ENCODE results near the gene TP53I3. TPM values are rescaled to one million over a fixed set of nuclear protein-coding genes. Genes with fewer than 3 reads are reported as not detected.

TP53I3 gene
- total RNA-seq, 4 donors from 2014 or later: 83.2 to 257 (median 128) TPM

DNA sequence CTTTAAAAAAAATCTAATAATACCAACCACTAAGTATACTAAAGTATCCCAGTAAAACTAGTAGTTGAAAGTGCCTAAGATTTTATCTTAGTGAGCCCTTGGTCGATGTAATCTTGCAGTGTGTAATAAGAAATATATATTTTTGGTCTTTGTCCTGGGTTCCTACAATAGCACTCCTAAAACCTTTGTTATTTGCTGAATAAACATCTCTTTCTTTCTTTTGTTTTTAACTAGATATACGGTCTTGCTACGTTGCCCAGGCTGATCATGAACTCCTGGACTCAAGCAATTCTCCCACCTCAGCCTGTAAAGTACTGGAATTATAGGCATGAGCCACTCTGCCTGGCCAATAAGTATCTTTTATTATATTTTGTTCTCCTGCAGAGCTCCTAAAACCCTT is 2.4 kb upstream of the TP53I3 start:
- in situ Hi-C loops (cut with MboI; ENCODE audit: low pct_ligation_motif_present in 1 of 4, low pct_unique_long_range_greater_than_20kb in 1 of 4, low sequenced_read_pairs in 3 of 4): no loop called here
- H3K4me1 ChIP-seq: peaks cover 8 to 25% (median 15%) of the 10 kb centered on the region in 4 donors
- H3K36me3 ChIP-seq: peaks cover 0 to 4% (median 0%) of the 10 kb centered on the region in 4 donors
- H3K27ac ChIP-seq: no peak overlapping the region
- WGBS, 2 donors (ENCODE audit: low coverage in 1 of 2): 77 to 81% methylated on average over 3 of the region's 3 CpGs
- no peaks in the 10 kb centered on the region for H3K9me3 ChIP-seq
- intact Hi-C loops (cut with DNase I; ENCODE audit: low total_unique reads): no loop called here
- H3K4me3 ChIP-seq: no peak overlapping the region
- TF ChIP-seq EP300 (IDR thresholded peaks at IDR 0.05; ENCODE audit: low read depth): no peak
- no peak for TF ChIP-seq POLR2A (IDR thresholded peaks at IDR 0.05)
- TF ChIP-seq, protein P1, sequence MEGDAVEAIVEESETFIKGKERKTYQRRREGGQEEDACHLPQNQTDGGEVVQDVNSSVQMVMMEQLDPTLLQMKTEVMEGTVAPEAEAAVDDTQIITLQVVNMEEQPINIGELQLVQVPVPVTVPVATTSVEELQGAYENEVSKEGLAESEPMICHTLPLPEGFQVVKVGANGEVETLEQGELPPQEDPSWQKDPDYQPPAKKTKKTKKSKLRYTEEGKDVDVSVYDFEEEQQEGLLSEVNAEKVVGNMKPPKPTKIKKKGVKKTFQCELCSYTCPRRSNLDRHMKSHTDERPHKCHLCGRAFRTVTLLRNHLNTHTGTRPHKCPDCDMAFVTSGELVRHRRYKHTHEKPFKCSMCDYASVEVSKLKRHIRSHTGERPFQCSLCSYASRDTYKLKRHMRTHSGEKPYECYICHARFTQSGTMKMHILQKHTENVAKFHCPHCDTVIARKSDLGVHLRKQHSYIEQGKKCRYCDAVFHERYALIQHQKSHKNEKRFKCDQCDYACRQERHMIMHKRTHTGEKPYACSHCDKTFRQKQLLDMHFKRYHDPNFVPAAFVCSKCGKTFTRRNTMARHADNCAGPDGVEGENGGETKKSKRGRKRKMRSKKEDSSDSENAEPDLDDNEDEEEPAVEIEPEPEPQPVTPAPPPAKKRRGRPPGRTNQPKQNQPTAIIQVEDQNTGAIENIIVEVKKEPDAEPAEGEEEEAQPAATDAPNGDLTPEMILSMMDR (IDR thresholded peaks at IDR 0.05): no peak
- TF ChIP-seq POLR2AphosphoS5 (IDR thresholded peaks at IDR 0.05): no peak
- no peaks in the 10 kb centered on the region for H3K27me3 ChIP-seq
- no peak for DNase-seq

DNA sequence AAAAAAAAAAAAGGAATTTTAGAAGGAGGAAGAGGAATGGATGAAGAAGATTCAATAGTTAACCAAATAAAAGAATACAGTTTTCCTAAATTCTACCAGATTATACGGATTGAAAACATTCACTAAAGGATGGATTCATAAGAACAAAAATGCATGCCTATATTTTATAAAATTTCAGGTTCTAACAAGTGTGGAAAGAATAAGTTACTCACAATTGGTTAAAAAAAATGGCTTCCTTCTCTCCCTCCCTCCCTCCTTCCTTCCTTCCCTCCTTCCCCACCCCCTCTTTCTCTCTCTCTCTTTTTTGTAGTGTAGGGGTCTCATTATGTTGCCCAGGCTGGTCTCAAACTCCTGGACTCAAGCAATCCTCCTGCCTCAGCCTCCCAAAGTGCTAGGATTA is 1.6 kb upstream of the TP53I3 start:
- 57 to 88% methylated on average over 1 of the region's 1 CpG for WGBS, 2 donors (ENCODE audit: low coverage in 1 of 2)
- H3K4me3 ChIP-seq: no peak overlapping the region
- H3K36me3 ChIP-seq: peaks cover 0 to 8% (median 0%) of the 10 kb centered on the region in 4 donors
- H3K27ac ChIP-seq: no peak overlapping the region
- intact Hi-C loops (cut with DNase I; ENCODE audit: low total_unique reads): no loop called here
- no peaks in the 10 kb centered on the region for H3K27me3 ChIP-seq
- in situ Hi-C loops (cut with MboI; ENCODE audit: low pct_ligation_motif_present in 1 of 4, low pct_unique_long_range_greater_than_20kb in 1 of 4, low sequenced_read_pairs in 3 of 4): no loop called here
- no peaks in the 10 kb centered on the region for H3K9me3 ChIP-seq
- DNase-seq: no peak
- TF ChIP-seq POLR2AphosphoS5 (IDR thresholded peaks at IDR 0.05): no peak
- TF ChIP-seq EP300 (IDR thresholded peaks at IDR 0.05; ENCODE audit: low read depth): no peak
- TF ChIP-seq POLR2A (IDR thresholded peaks at IDR 0.05): no peak
- H3K4me1 ChIP-seq: peaks cover 8 to 27% (median 15%) of the 10 kb centered on the region in 4 donors

DNA sequence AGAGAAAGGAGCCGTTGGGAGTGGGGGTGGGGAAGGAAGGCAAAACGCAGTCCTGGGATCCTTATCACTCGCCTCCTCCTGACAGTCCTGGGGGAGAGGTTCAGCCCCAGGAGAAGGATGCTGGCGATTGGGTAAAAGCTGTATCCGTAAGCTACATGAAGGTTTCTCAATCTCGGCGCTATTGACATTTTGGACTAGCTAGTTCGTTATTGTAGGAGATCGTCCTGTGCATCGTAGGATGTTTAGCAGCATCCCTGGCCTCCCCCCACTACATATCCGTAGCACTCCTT is 511 bp upstream of the TP53I3 start:
- peak overlapping the region; percentile 42 to 63 (median 53) for H3K4me3 ChIP-seq
- peak overlapping the region; percentile 92 to 96 (median 93) for H3K27ac ChIP-seq
- H3K36me3 ChIP-seq: peaks cover 0 to 8% (median 0%) of the 10 kb centered on the region in 4 donors
- peaks cover 8 to 27% (median 15%) of the 10 kb centered on the region in 4 donors for H3K4me1 ChIP-seq
- no peaks in the 10 kb centered on the region for H3K9me3 ChIP-seq
- intact Hi-C loops (cut with DNase I; ENCODE audit: low total_unique reads) (no loop called here), in situ Hi-C loops (cut with MboI; ENCODE audit: low pct_ligation_motif_present in 1 of 4, low pct_unique_long_range_greater_than_20kb in 1 of 4, low sequenced_read_pairs in 3 of 4) (no loop called here)
- peak; percentile 62 for DNase-seq
- TF ChIP-seq POLR2AphosphoS5 (IDR thresholded peaks at IDR 0.05) (no peak), POLR2A (IDR thresholded peaks at IDR 0.05) (no peak), EP300 (IDR thresholded peaks at IDR 0.05; ENCODE audit: low read depth) (no peak)
- TF ChIP-seq, protein P1 (IDR thresholded peaks at IDR 0.05): no peak
- H3K27me3 ChIP-seq: no peaks in the 10 kb centered on the region
- 19 to 46% methylated on average over 10 to 11 of the region's 11 CpGs for WGBS, 2 donors (ENCODE audit: low coverage in 1 of 2)

DNA sequence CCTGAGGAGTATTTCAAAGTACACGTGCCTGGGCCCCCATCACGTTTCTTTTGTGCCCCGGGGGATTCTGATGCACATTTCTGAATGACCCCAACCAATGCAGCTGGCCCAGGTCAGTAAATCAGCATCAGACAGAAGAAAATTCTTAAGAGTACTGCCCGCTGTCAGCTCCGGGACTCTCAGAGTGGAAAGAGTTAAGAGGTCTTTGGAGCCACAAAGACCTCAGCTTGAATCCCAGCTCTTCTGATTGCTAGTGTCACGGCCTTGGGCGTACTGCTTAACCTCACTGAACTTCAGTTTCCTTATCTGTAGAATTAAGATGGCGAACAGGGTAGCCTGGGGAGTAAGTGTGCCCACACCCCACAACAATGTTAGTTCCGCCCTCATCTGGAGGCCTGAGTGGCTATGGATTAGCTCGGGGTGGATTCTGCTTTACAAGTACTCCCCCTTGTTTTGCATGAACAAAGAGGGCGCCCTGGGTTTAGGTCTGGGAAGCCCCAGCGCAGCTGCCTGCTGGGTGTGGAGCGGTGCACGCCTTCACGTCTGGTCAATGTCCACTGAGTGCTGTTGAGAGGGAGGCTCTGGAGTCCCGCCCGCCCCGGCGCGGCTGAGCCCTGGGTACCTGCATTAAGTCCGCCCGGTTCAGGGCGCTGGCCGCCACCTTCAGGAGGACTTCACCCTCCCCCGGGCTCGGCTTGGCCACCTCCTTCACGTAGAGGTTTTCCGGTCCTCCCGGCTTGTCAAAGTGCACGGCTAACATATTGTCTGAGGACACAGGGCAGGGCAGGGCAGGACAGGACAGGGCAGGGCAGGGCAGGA is 858 bp downstream of the TP53I3 start:
- intact Hi-C loops (cut with DNase I; ENCODE audit: low total_unique reads): loop anchor here (1.0 kb wide), 1 partner anchor 156 kb away; the partner anchor contains the start of gene ATAD2B

More for the DNA sequence above, 858 bp downstream of the TP53I3 start:
- Histone ChIP-seq H3K36me3 (peaks cover 0 to 8% (median 0%) of the 10 kb centered on the region in 4 donors), H3K4me1 (peaks cover 8 to 27% (median 15%) of the 10 kb centered on the region in 4 donors), H3K27ac (peak overlapping the region; percentile 92 to 96 (median 93)), H3K4me3 (peak overlapping the region; percentile 21 to 63 (median 53)), H3K27me3 (no peaks in the 10 kb centered on the region), H3K9me3 (no peaks in the 10 kb centered on the region)
- in situ Hi-C loops (cut with MboI; ENCODE audit: low pct_ligation_motif_present in 1 of 4, low pct_unique_long_range_greater_than_20kb in 1 of 4, low sequenced_read_pairs in 3 of 4): no loop called here
- peak; percentile 94 for DNase-seq
- 6% methylated on average over 22 of the region's 30 CpGs; no CpG with 5 or more reads in 1 of the 2 donors for WGBS, 2 donors (ENCODE audit: low coverage in 1 of 2)
- TF ChIP-seq POLR2A (IDR thresholded peaks at IDR 0.05) (peak; percentile 67), POLR2AphosphoS5 (IDR thresholded peaks at IDR 0.05) (peak; percentile 47 to 81 (median 66)), EP300 (IDR thresholded peaks at IDR 0.05; ENCODE audit: low read depth) (peak; percentile 66)
- TF ChIP-seq, protein P1 (IDR thresholded peaks at IDR 0.05): no peak
